Upper lobe of right lung (tissue), 1 donor: Measurements from ENCODE around the gene LRRK2. TPM values are rescaled to one million over a fixed set of nuclear protein-coding genes. Genes with fewer than 3 reads are reported as not detected.
A peak's percentile ranks its signal among the peaks of the same experiment; 100 is the strongest.

ENCODE experiments used
- ATAC-seq: fragments of 200-7000 bp; cut with Tn5 transposase; one replicate; pipeline ENCODE4 v1.9.1; 2020; ENCODE audit warnings: mild to moderate bottlenecking, moderate library complexity
- DNase-seq: peaks from one replicate; pipeline ENCODE4 v3.0.0-alpha.2; 2020
- H3K27ac ChIP-seq: fragments of 200-600 bp; one replicate; pipeline ENCODE4 v1.8.0; 2022
- H3K27me3 ChIP-seq: fragments of 200-600 bp; one replicate; pipeline ENCODE4 v1.8.0; 2022; ENCODE audit warnings: mild to moderate bottlenecking
- H3K36me3 ChIP-seq: fragments of 200-600 bp; one replicate; pipeline ENCODE4 v1.8.0; 2022
- H3K4me1 ChIP-seq: fragments of 200-600 bp; one replicate; pipeline ENCODE4 v1.8.0; 2022
- H3K4me3 ChIP-seq: fragments of 200-600 bp; one replicate; pipeline ENCODE4 v1.8.0; 2022; ENCODE audit warnings: mild to moderate bottlenecking
- H3K9me3 ChIP-seq: fragments of 200-600 bp; one replicate; pipeline ENCODE4 v1.8.0; 2022
- intact Hi-C: fragments of 100-400 bp; cut with DNase I; formaldehyde crosslinking; loops from one replicate; pipeline ENCODE4 v1.11.0; 2022
- total RNA-seq: library from RNA; stranded (reverse); fragmentation: NEBNext Ultra II Directional; extraction: Animal tissue kit (Norgen Biotek cat#: 25700); gene quantifications from one replicate; pipeline ENCODE4 v1.2.1, GENCODE V29; 2021
- TF ChIP-seq, protein P1 (sequence below): fragments of 200-600 bp; IDR thresholded peaks from one replicate; pipeline ENCODE4 v1.8.0; 2022; ENCODE audit warnings: antibody characterized with exemption
- donor health status: DM: no; HTN: yes; CAD: no; lungs with severe emphysema.

LRRK2 gene
- total RNA-seq, 1 donor from 2014 or later, result 415 TPM

DNA sequence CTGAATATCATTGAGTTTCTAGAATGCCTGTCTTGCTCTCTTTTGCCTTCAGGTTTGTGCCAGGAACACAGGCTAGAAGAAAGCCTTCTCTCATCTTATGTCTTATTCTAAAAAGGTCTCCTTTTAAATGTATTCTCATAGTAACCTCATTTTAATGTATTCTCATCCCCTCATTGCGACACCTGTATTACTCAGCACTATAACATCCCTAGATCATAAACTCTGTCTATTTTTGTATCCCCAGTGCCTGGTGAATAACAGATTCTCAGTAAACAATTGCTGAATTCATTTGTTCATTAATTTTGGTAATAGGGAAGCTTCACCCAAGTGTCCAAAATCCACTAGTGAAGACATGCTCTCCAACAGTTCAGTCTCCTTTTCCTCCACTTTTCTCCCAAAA, 8.8 kb upstream of the LRRK2 start:
- TF ChIP-seq, protein P1, sequence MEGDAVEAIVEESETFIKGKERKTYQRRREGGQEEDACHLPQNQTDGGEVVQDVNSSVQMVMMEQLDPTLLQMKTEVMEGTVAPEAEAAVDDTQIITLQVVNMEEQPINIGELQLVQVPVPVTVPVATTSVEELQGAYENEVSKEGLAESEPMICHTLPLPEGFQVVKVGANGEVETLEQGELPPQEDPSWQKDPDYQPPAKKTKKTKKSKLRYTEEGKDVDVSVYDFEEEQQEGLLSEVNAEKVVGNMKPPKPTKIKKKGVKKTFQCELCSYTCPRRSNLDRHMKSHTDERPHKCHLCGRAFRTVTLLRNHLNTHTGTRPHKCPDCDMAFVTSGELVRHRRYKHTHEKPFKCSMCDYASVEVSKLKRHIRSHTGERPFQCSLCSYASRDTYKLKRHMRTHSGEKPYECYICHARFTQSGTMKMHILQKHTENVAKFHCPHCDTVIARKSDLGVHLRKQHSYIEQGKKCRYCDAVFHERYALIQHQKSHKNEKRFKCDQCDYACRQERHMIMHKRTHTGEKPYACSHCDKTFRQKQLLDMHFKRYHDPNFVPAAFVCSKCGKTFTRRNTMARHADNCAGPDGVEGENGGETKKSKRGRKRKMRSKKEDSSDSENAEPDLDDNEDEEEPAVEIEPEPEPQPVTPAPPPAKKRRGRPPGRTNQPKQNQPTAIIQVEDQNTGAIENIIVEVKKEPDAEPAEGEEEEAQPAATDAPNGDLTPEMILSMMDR, result no peak
- DNase-seq (no peak), ATAC-seq (no peak)
- Histone ChIP-seq H3K4me1 (no peaks in the 10 kb centered on the region), H3K27ac (peak overlapping the region; percentile 44), H3K4me3 (no peak overlapping the region), H3K36me3 (no peaks in the 10 kb centered on the region), H3K9me3 (no peaks in the 10 kb centered on the region), H3K27me3 (no peaks in the 10 kb centered on the region)
- intact Hi-C loops, result no loop called here

DNA sequence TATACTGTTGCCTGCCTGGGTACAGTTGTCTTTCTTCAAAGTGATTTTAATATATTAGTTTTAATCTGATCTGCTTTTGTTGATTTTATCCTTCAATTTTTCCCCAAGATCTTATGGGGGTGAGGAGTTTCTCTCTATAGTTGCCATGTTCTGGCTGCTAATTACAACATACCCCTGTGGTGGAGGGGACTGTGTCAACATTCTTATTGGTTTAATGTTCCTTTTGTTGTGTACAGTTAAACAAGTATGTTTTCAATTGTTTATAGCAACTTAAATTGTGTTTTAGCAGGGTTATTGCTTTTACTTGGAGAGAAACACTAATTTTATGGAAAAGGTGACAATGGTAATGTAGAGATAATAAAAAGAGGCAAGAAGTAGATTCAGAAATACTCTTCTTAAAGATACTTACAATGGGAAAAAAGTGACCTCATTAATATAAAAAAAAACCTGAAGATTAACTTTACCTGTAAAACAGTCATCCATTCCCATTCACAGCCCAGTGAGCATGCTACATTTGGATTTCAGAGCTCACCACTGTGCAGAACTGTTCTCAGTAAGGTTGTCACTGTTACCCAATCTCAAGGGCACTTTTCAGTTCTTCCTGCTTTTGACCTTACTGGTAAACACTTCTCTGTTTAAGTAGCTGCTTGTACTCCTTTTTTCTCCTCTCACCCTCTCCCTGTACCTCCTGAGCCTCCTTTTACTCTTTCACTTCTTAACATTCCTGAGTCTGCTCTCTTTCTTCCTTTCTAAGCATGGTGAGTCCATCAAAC, 8.1 kb upstream of the LRRK2 start:
- Histone ChIP-seq H3K36me3 (no peaks in the 10 kb centered on the region), H3K27ac (peak overlapping the region; percentile 44), H3K27me3 (no peaks in the 10 kb centered on the region), H3K4me3 (no peak overlapping the region), H3K4me1 (no peaks in the 10 kb centered on the region), H3K9me3 (no peaks in the 10 kb centered on the region)
- TF ChIP-seq, protein P1, result no peak
- no peak for DNase-seq
- intact Hi-C loops, result no loop called here
- peak; percentile 97 for ATAC-seq

DNA sequence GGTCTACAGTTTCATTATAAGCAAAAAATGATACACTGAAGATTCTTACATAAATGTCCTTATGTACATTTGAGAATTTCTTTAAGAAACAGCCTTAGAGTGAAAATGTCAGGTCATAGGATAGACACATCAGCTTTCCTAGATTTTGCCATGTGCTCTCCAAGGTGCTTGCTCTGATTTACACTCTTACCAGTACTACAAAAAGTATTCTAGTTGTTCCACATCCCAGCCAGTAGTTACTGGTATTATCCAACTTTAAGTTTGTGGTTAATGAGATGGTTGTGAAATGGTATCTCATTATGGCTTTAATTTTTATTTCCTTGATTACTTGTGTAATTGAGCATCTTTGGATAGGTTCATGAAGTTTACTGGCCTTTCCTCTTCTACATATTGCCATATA, 5.0 kb upstream of the LRRK2 start:
- intact Hi-C loops, result no loop called here
- ATAC-seq, result no peak
- no peaks in the 10 kb centered on the region for H3K4me1 ChIP-seq

DNA sequence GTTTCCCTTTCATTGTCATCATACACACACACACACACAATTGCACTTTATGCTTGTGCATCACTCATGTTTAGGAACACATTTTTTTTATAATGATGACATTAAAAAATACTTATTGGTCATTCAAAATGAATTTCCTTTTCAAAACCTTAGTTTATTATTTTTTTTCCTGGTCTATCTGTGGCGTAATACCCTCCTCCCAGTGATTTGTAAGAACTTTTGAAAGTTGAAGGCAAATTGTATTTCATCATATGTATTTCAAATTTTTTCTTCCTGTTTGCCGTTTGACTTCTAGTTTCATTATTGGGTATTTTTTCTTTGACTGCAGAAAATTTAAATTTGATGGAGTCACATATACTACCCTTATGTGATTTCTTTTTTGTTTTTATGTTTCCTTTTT, 2.5 kb upstream of the LRRK2 start:
- peak overlapping the region; percentile 63 for H3K4me3 ChIP-seq
- no peak for ATAC-seq
- DNase-seq, result no peak
- intact Hi-C loops, result no loop called here
- H3K27ac ChIP-seq, result peak overlapping the region; percentile 98
- TF ChIP-seq, protein P1, result no peak
- no peaks in the 10 kb centered on the region for H3K9me3 ChIP-seq
- H3K36me3 ChIP-seq, result no peaks in the 10 kb centered on the region
- no peaks in the 10 kb centered on the region for H3K4me1 ChIP-seq
- H3K27me3 ChIP-seq, result no peaks in the 10 kb centered on the region

More for the DNA sequence above, 5.0 kb upstream of the LRRK2 start:
- no peak for DNase-seq
- TF ChIP-seq, protein P1, result no peak
- no peak overlapping the region for H3K27ac ChIP-seq
- no peaks in the 10 kb centered on the region for H3K36me3 ChIP-seq
- no peak overlapping the region for H3K4me3 ChIP-seq
- no peaks in the 10 kb centered on the region for H3K9me3 ChIP-seq
- no peaks in the 10 kb centered on the region for H3K27me3 ChIP-seq

DNA sequence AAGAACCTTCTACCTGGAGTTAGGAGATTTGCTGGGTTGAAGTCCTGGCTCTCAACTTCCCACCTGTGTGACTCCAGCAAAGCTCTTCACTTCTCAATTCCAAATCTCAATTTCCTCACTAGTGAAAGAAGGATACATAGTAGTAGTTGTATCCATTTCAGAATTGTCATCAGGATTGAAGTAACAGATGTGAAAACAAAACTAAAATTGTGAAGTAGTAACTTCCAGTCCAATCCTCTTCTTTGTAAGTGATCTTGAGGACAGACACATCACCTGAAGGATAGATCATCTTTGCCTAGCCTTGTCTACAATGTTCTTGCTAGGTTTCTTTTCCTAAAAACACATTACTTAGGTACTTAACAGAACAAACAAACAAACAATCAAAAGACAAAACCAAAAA, 1.2 kb upstream of the LRRK2 start:
- H3K27ac ChIP-seq, result peak overlapping the region; percentile 98

More for the DNA sequence above, 1.2 kb upstream of the LRRK2 start:
- Histone ChIP-seq H3K9me3 (no peaks in the 10 kb centered on the region), H3K4me3 (peak overlapping the region; percentile 63), H3K36me3 (peaks cover 5% of the 10 kb centered on the region), H3K4me1 (no peaks in the 10 kb centered on the region), H3K27me3 (no peaks in the 10 kb centered on the region)
- DNase-seq (no peak), ATAC-seq (no peak)
- intact Hi-C loops, result no loop called here
- TF ChIP-seq, protein P1, result no peak
